A549 (cell line): ENCODE measurements around the gene SPIRE2.
"Not testable (repeated sequence)": the region's sequence is repeated elsewhere in the genome, so short reads cannot be mapped to it uniquely, and the experiment has no call there.

ENCODE experiments used
- CBX2 ChIP-seq: fragments of 200-600 bp; sonication (generic); IDR thresholded peaks from 2 replicates; pipeline ENCODE4 v1.6.1; 2016; ENCODE audit warnings: low read depth, mild to moderate bottlenecking, borderline replicate concordance
- CBX8 ChIP-seq: fragments of 200-600 bp; sonication (generic); IDR thresholded peaks from 2 replicates; pipeline ENCODE4 v1.6.1; 2016
- REST ChIP-seq: fragments of 200-600 bp; sonication (generic); IDR thresholded peaks from 2 replicates; pipeline ENCODE4 v1.6.1; 2016; ENCODE audit warnings: antibody characterized with exemption, mild to moderate bottlenecking, moderate library complexity

DNA sequence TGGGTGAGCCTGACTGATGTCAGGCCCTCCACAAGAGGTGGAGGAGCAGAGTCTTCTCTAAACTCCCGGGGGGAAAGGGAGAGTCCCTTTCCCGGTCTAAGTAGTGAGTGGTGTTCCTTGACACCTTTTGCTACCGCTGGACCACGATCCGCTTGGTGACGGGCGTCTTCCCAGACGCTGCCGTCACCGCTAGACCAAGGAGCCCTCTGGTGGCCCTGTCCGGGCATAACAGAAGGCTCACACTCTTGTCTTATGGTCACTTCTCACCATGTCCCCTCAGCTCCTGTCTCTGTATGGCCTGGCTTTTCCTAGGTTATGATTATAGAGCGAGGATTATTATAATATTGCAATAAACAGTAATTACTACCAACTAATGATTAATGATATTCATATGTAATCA, 35.2 kb upstream of the SPIRE2 start:
- TF ChIP-seq CBX2, REST, CBX8: not testable (repeated sequence)
